NCI-H1417 treated with DMSO at 0.1 percent for 48 hours (cell line): Measurements from ENCODE around the gene RPS19.
"Not testable (repeated sequence)": the region's sequence is repeated elsewhere in the genome, so short reads cannot be mapped to it uniquely, and the experiment has no call there.

Experiments
- DNase-seq: peaks from one replicate; lab custom pipeline; 2025; lab: John Stamatoyannopoulos, UW

RPS19 gene

DNA sequence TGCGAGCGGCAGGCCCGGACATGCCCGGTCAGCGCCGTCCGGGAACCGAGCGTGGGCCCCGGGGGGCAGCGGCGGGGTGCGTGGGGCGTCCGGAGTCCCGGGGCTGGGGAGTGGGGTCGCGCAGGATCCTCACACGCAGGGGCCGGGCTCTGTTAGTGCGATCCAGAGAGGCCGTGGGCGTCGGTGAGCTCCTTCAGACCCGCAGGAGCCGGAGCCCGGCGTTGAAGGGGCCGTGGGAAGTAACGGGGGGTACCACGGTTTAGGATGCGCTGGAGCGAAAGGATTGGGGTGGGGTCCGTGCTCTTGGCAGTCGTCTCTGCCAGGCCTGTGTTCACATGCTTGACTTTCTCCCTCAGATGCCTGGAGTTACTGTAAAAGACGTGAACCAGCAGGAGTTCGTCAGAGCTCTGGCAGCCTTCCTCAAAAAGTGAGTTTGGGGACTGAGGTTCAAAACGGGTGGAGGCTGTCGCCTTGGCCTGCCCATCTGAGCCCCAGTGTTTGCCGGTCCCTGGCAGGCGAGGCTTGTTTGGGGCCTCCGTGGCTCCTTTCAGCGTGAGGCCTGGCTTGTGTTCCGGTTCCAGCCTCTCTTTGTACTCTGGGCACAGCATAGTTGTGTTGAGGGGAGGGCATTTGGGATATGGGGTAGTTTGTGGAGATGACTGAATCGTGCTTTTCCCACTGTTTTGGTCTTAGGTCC lies 512 bp downstream of the RPS19 start:
- no peak for DNase-seq

DNA sequence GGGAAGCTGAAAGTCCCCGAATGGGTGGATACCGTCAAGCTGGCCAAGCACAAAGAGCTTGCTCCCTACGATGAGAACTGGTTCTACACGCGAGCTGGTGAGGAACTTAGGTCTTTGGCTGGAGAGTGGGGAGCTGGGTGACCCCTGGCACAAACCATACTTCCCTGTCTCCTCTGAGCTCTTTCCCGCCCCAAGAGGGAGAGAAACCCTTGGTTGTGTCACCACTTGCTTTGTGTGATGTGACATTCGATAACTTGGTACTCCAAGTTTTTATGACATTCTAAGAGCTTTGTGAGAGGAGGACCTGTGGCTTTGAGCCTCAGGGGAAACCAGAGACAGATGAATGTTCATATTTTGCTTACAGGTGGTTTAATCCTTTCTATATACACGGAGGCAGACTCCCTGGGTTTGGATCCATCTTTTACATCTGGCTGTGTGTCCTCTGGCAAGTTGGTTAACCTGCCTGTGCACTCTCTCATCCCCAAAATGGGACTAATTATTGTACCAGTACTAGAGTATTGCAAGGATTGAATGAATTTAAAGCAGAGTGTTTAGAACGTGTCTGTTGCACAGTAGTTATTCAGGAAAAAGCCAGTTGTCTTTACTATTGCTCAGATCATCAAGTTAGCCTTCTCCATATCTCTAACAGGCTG lies 1.2 kb downstream of the RPS19 start:
- no peak for DNase-seq

DNA sequence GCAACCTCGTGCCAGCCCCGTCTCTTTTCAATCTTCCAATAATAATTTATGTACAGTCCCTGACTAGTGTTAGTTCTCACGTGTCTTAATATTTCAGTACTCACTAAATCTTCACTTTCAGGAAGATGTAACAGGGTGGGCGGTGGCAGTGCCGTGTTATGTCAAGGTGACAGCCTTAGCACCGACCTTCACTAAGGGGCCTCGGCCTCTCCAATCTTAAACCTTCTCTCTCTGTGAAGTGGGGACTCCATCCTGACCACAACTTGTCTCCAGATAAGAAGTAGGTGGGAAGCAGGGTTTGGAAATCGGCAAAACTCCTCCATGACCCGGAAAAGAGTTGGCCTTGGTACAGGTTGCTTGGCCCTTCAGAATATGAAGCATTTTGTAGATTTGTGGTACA lies 1.8 kb downstream of the RPS19 start:
- no peak for DNase-seq

DNA sequence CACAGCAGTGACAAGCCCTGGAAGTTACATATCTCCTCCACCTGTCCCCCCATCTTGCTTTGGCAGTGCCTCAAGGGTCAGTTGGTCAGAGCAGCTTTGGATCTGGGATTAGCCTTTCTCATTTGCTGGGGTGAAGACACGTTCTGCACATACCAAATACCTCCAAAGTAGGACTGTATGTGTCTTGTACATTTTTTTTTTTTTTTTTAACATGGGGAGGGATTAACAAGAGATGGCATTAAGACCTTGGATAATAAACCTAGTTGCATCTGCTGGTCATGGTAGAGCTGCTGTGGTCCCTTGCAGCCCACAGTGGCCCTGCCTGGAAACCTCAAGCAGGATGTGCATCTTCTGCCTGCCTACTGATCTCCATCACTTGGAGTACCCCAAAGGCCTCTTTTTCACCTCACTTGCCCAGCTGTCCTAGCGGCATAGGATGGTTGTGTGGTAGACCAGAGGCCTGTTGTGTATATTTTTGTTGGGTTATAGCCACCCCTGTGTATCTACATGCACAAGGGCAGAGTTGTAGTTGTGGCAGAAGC lies 2.5 kb downstream of the RPS19 start:
- DNase-seq = no peak

DNA sequence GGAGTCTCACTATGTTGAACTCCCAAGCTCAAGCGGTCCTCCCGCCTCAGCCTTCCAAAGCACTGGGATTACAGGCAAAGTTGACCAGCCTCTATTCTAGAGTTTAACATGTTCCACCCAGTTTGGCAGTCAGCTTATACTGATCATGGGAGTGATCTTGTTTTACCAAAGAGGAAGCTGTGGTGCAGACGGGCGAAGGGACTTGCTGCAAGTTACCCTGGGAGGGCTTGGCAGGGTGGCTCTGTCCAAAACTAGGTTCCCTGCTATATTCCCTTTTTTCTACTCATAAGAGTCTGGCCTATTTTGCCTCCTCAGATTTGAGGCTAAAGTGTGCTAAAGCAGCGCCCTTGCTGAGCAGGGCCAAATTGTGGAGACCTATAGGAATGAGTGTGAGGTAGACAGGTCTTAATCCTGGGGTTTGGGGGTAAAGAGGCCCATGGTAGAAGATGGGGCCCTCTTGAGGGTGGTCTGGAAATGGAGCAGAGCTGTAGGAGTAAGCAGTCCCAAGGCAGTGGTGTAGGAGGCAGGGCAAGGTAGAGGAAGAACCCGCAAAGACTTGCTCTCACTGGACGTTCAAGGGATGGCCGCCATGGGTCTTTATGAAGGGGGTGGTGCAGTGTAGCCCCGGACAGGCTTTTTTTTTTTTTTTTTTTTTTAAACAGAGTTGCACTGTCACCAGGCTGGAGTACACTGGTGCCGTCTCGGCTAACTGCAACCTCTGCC lies 3.3 kb downstream of the RPS19 start:
- no peak for DNase-seq

DNA sequence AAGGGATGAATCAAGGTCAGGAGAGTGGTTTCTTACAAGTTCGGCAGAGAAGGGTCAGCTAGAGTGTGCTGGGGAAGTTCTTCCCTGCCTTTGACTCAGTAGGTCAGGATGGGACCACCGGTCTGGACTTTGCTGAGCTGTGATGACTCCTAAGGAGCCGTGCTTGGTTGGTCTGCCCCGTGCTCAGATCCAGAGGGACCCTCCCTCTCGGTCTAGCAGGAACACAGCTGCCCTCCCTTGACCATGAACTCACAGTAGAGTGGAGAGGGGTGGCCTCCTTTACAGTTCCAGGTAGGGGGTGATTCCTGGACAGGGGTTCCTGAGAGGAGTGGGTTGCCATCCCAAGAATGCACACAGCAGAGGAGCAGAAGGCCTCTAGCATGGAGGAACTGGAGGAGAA lies 4.3 kb downstream of the RPS19 start:
- DNase-seq = no peak

DNA sequence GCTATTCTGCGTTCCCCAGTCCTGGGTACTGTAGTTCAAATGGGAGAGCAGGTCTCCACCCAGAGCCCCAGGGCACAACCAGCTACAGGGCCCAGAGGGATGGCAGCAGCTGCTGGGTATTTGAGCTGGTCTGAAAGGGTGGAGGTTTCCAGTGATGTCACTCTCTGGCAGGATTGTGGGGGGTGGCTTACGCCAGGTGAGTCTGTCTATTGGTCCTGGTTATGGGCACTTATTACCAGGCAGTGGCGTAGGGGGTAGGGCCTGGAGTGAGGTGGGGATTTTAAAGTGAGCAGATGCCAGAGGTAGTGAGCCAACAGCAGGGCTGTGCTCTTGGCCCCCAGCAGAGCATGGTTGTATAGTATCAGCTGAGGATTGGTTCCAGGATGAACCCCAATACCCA lies 6.2 kb downstream of the RPS19 start:
- DNase-seq = no peak

DNA sequence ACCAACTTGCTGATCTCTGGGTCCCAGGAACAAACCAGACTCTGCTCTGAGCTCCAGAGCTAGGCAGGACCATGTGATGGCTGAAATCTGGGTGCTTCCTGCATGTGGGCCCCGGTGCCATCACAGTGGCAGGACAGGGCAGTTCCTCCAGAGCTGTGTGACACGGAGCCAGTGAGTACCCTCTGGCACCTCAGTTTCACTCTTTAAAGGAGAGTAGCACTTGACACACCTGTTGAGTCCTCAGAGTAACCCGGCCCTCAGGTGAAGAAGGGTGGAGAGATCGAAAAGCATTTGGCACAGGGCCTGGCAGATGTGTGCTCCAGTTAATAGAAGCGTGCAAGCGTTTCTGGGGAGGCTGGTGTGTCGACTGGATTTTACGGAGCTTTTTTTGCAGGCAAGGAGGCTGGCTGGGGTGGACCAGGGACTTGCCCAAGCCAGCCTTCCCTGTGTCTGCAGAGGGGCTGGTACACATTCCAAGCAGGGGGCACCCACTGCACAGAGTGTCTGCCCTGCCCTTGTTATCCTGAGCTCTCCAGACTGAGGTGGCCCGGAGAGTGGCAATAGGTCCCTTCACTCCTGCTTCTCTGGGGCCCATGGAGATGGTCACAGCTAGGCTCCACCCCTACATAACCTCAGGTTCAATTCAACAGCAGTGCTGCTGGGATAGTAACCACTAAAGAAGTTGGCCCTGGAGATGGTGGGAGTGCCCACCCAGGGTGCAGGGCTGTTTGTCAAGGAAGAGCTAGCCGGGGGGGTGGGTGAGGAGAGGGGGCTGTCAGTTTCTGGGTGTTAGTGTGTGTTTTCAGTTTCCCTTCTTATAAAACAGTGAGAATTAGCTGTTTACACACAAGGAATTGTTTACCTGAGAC lies 8.3 kb downstream of the RPS19 start:
- no peak for DNase-seq

DNA sequence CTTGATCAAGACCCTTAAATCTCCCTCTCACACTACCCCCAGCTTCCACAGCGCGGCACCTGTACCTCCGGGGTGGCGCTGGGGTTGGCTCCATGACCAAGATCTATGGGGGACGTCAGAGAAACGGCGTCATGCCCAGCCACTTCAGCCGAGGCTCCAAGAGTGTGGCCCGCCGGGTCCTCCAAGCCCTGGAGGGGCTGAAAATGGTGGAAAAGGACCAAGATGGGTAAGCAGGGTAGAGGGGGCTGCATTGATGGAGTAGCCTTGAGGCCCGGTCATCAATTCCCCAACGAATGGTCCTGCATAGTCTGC lies 8.9 kb downstream of the RPS19 start:
- no peak for DNase-seq

DNA sequence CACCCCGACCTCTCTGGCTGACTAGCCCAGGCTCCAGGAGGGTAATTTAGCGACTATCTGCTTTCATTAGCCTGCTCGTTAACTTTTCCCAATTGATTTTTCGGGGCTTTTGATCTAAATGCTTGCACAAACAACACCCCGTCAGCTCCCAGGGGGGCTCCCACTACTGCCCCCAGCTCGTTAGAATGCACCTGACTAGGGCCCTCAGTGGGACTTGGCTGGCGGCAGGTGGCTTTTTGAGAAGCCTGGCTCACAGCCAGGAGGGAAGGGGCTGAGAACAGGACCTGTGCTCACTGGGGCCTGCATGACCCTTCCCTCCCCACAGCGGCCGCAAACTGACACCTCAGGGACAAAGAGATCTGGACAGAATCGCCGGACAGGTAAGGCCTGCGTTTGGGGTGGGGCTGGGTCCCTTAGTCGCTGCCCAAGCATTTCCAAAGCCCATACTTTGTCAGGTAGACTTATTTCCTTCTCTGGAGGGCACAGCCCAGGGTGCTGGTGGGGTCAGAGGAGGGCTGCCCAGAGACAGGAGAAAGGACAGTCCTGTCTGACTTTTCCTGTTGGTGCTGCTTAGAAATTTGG lies 9.4 kb downstream of the RPS19 start:
- no peak for DNase-seq

DNA sequence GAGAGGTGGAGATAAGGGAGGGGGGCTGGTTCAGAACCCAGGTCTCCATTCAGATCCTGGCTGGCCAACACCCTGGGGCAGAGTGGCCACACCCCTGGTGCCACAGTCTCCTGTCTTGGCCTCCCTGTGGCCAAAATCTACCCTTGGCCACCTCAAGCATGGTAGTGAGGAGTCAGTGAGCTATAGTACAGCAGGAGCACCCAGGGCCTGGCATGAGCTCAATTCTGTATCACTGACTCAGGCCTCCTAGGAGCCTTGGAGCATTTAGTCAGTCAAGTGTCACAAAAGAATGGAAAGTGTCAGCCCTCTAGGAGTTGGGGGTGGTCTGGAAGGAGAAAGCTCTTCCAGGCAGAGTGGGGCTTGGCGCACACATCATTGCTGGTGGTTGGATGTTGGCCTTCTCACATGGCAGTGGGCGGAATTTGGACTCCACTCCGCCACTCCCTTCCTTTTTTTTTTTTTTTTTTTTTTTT lies 10.4 kb downstream of the RPS19 start:
- no peak for DNase-seq

DNA sequence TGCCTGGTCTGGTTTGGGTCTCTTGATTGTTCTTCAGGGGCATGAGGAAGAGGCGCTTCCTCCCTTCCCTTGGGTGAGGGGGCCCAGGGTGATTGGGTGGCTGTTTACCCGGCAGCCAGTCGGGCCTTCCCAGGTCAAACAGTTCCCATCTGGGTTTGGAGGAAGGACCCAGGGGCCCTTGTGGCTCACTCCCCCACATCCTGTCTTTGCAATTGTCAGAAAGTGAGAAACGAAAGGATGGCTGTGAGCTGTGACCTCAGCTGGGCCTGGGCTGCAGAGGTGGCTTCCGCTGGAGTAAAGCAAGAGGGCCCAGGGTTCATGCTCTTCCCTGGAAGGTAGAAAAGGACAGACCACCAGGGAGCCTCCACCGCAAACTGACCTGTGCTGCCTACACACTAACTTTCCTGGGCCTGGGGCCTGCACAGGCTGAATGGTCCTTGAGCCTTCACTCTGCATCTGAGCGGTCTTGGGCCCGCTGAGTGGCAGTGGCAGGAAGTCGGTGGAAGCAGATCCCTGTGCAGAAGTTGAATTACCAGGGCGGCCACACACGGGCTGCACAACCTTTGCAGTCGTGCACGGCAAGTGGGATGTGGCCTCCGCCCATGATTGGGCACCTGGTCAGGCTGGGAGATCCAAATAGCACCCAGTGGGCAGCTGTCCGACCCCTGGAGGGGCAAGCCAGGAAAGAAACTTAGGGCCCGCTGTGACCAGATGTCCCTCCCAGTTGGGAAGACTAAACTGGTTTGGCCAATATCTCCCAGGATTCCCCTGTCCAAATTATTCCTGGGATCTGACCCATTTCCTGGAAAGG lies 11.7 kb downstream of the RPS19 start:
- DNase-seq = no peak

DNA sequence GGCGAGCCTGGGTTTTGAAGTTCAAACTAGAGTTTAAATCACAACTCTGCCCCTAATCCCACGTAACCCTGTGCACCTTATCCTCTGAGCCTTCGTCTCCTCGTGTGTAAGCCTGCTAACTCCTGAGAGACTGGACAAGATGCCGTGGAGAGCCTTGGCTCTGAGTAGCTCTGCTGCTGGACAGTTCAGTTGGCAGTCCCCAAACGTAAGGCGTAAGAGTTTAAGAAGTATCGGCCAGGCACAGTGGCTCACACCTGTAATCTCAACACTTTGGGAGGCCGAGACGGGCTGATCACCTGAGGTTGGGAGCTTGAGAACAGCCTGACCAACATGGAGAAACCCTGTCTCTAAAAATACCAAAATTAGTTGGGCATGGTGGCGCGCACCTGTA lies 12.3 kb downstream of the RPS19 start:
- no peak for DNase-seq

DNA sequence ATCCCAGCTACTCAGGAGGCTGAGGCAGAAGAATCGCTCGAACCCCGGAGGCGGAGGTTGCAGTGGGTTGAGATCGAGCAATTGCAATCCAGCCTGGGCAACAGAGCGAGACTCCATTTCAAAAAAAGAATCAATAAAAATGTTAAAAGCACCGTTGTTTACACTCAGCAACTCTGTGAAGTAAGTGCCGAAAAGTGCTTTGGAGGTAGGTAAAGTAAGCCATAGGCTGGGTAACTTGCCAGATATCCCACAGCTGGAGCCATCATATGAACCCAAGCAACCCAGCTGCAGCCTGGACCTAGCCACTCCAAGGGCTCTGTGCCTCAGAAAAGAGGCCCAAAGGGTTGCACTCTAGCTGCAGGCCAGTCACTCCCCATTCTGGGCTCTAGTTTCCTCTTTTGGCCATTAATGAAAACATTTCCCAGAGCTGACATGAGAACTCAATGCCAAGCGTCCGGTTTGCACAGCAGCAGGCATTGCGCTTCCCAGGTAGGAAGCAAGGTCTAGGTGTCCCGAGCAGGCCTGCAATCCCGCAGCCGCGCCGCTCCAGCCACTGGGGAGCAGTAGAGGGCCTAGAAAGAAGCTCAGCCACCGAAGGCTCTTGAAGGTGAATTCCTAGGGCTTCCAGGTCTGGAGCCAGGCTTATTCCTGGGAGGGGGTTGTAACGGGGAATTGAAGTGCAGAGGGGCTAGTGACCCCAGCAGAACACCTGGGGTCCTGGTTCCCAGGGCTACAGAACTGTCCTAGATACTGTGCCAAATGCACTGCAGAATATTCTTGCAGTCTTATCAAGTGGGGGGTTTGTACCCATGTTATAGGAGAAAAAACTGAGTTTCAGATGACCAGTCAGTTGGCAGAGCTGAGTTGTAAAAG lies 13.0 kb downstream of the RPS19 start:
- DNase-seq = no peak

DNA sequence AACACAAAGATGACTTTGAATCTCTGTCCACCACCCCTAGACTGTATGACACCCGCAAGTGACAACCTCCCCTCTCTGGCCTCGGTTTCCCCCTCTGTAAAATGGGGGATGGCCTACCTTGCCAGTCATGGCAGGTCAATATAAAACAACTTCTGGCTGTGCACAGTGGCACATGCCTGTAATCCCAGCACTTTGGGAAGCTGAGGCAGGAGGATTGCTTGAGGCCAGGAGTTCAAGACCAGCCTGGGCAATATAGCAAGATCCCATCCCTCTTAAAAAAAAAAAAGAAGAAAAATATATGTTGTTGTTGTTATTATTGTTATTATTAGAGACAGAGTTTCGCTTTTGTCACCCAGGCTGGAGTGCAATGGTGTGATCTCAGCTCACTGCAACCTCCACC lies 15.9 kb downstream of the RPS19 start:
- not testable (repeated sequence) for DNase-seq

DNA sequence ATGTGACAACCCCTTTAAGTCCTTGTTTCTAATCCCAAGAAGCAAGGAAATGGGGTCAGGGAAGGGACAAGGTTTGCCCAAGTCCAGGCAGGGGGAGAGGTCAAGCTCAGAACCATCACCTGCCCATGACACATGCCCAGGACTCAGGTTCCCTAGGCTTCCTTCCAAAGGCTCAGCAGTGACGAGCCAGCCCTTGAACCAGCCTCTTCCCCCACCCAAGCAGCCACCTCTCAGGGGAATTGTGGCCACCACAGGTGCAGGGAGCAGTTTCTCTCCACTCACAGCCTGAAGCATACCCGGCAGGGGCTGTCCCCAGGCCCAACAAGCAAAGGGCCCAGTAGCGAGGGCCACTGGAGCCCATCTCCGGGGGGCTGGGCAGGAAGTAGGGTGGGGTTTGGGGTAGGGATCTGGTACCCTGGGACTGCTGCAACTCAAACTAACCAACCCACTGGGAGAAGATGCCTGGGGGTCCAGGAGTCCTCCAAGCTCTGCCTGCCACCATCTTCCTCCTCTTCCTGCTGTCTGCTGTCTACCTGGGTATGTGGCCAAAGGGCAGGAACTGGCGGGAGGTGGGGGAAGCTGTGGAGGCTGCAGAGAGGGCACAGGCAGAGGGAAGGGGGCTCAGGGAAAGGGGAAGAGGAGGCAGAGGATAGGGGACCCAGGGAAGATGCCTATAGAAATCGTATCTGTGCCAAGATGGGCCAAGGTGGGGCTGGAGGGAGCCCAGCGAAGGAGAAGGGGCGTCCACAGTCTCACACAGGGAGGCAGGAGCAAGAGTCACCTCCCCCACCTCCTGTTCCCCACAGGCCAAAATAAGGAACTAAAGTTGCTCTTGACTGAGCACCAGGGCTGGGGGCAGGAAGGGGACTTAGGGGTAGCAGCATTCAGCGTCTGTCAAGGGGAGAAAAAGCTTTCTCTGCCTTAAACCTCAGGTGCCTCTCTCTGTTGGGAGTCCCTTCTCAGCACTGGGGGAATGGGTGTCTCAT lies 17.1 kb downstream of the RPS19 start, which contains the start of gene CD79A:
CD79A (plus strand) TSS at position 433 of the 986 bp plus-strand sequence; CDS start at position 459, 26 bp downstream.
- DNase-seq = no peak

DNA sequence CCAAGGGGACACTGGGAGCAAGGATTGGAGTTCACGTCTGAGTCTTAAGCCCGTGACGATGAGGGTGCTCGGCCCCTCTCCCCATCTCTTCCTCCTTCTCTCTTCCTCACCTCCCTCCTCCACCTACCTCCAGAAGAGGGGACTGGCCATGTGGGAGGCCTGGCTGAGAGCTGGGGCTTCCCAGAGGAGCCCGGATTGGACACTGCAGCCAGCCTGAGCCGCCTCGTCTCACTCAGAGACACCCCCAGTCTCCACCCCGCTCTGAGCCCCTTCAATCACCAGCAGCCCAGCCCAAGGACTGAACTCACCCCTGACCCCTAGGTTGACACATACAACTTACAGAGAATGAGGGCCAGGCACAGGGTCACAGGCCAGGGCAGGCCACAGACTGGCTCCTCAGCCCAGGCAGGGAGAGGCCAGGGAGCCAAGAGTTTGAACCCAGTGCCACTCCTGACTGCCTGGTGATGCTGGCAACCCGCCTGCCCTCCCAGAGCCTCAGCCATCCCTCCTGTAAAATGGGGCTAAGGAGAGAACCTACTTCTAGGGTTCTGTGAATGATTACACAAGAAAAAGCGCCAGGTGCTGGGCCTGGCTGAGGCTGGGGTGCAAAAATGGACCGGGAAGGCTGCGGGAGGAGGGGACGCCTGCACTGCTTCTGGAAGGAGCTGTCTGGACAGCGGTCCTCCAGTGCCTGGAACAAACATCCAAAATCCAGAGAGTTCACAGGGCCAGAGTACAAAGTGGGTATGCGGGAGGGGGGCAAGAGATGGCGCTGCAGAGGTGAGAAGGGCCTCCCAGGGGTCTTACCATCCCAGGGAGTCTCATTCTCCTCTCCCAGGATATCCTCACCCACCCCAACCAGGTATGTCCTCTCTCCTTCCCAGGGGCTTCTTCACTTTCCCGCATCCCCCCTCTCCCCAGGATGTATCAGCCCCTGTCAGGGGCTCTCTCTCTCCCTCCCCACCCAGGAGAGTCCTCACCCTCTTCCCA lies 18.2 kb downstream of the RPS19 start:
- DNase-seq = no peak
